Mesothelial cell of epicardium (in vitro differentiated cells): ENCODE results near the gene LKAAEAR1. TPM values are rescaled to one million over a fixed set of nuclear protein-coding genes. Genes with fewer than 3 reads are reported as not detected.

Experiments used
- DNase-seq, 2 experiments: peaks; one replicate each; pipeline ENCODE4 v3.0.0; 2021; ENCODE audit warnings: low spot score in 2 of 2; ENCODE audit not compliant: unreplicated experiment in 2 of 2
- H3K27ac Mint-ChIP-seq: 2 replicates; pipeline ENCODE4 v1.8.0; 2021; ENCODE audit warnings: mixed read lengths
- H3K27me3 Mint-ChIP-seq: 2 replicates; pipeline ENCODE4 v1.8.0; 2021; ENCODE audit warnings: low read depth, mixed read lengths
- H3K36me3 Mint-ChIP-seq: 2 replicates; pipeline ENCODE4 v1.8.0; 2021; ENCODE audit warnings: mixed read lengths
- H3K4me1 Mint-ChIP-seq: 2 replicates; pipeline ENCODE4 v1.8.0; 2021; ENCODE audit warnings: mixed read lengths
- H3K4me3 Mint-ChIP-seq: 2 replicates; pipeline ENCODE4 v1.8.0; 2021; ENCODE audit warnings: mild to moderate bottlenecking, moderate library complexity, mixed read lengths
- H3K9me3 Mint-ChIP-seq: 2 replicates; pipeline ENCODE4 v1.8.0; 2021; ENCODE audit warnings: mixed read lengths
- CTCF ChIP-seq: fragments of 200-600 bp; sonication (generic); IDR thresholded peaks from one replicate; pipeline ENCODE4 v1.5.0; 2021; ENCODE audit warnings: antibody characterized with exemption; ENCODE audit not compliant: unreplicated experiment
- total RNA-seq: library from RNA; stranded (reverse); gene quantifications from 3 replicates; pipeline ENCODE4 v1.2.1, GENCODE V29; 2021

LKAAEAR1 gene
- total RNA-seq, 1 donor from 2014 or later = not detected

GRCh38 chr20:64076061-64076997 is 7.9 kb downstream of the LKAAEAR1 start:
- Mint-ChIP-seq H3K4me1 (peaks cover 9% of the 10 kb centered on the region), H3K27ac (no peak overlapping the region), H3K4me3 (no peak overlapping the region), H3K36me3 (no peaks in the 10 kb centered on the region), H3K27me3 (peaks cover 12% of the 10 kb centered on the region), H3K9me3 (no peaks in the 10 kb centered on the region)
- no peak for TF ChIP-seq CTCF
- DNase-seq = no peak

- DNase-seq = no peak
- peaks cover 6% of the 10 kb centered on the region for H3K4me1 Mint-ChIP-seq
- H3K36me3 Mint-ChIP-seq = no peaks in the 10 kb centered on the region
- no peak for TF ChIP-seq CTCF
- peaks cover 6% of the 10 kb centered on the region for H3K27me3 Mint-ChIP-seq
- H3K4me3 Mint-ChIP-seq = no peak overlapping the region
- H3K9me3 Mint-ChIP-seq = no peaks in the 10 kb centered on the region
- H3K27ac Mint-ChIP-seq = no peak overlapping the region
Observed at GRCh38 chr20:64075556-64075955, 8.6 kb downstream of the LKAAEAR1 start.

- no peak for TF ChIP-seq CTCF
- H3K4me1 Mint-ChIP-seq = peaks cover 6% of the 10 kb centered on the region
- no peak overlapping the region for H3K4me3 Mint-ChIP-seq
- DNase-seq = no peak
- H3K27ac Mint-ChIP-seq = no peak overlapping the region
- H3K9me3 Mint-ChIP-seq = no peaks in the 10 kb centered on the region
- no peaks in the 10 kb centered on the region for H3K27me3 Mint-ChIP-seq
- H3K36me3 Mint-ChIP-seq = no peaks in the 10 kb centered on the region
Observed at GRCh38 chr20:64074963-64075362, 9.2 kb downstream of the LKAAEAR1 start.

- peaks cover 6% of the 10 kb centered on the region for H3K4me1 Mint-ChIP-seq
Observed at GRCh38 chr20:64074184-64074789, 9.9 kb downstream of the LKAAEAR1 start.

GRCh38 chr20:64073476-64074183 is 10.6 kb downstream of the LKAAEAR1 start:
- DNase-seq = no peak
- Mint-ChIP-seq H3K36me3 (no peaks in the 10 kb centered on the region), H3K4me1 (peaks cover under 1% of the 10 kb centered on the region), H3K27me3 (no peaks in the 10 kb centered on the region), H3K4me3 (no peak overlapping the region), H3K9me3 (no peaks in the 10 kb centered on the region), H3K27ac (no peak overlapping the region)
- no peak for TF ChIP-seq CTCF

More at GRCh38 chr20:64074184-64074789, 9.9 kb downstream of the LKAAEAR1 start:
- Mint-ChIP-seq H3K9me3 (no peaks in the 10 kb centered on the region), H3K4me3 (no peak overlapping the region), H3K27ac (no peak overlapping the region), H3K36me3 (no peaks in the 10 kb centered on the region), H3K27me3 (no peaks in the 10 kb centered on the region)
- DNase-seq = no peak
- no peak for TF ChIP-seq CTCF
